K562 (cell line): Measurements from ENCODE around the gene C2CD2L. TPM values are rescaled to one million over a fixed set of nuclear protein-coding genes. Genes with fewer than 3 reads are reported as not detected.

Experiments used
- BRF2 ChIP-seq: IDR thresholded peaks from 3 replicates; pipeline ENCODE4 v1.6.1; 2011; ENCODE audit warnings: borderline replicate concordance, mild to moderate bottlenecking; ENCODE audit not compliant: insufficient read length, insufficient read depth
- CHD4 ChIP-seq: fragments of 200-600 bp; sonication (generic); IDR thresholded peaks from 3 replicates; pipeline ENCODE4 v1.6.1; 2012; ENCODE audit warnings: low read depth, mild to moderate bottlenecking, mixed read lengths, low read length, inconsistent platforms; ENCODE audit not compliant: insufficient read depth, insufficient replicate concordance, poor library complexity, severe bottlenecking
- CTCF ChIP-seq, 3 experiments: IDR thresholded peaks in 2 of 3; conservative IDR thresholded peaks in 1 of 3; 2 replicates each; pipeline ENCODE4 v1.5.1; 2011 to 2012; ENCODE audit warnings: low read length in 3 of 3, mild to moderate bottlenecking in 3 of 3, control low read depth in 2 of 3, improper control_type of control experiment in 1 of 3, inconsistent platforms in 1 of 3, low read depth in 1 of 3, mixed read lengths in 1 of 3, moderate library complexity in 1 of 3; ENCODE audit not compliant: insufficient read depth in 2 of 3
- ESRRB ChIP-seq: fragments of 250-450 bp; sonication (Bioruptor Pico); IDR thresholded peaks from 2 replicates; pipeline ENCODE4 v1.5.0; 2020; ENCODE audit warnings: mild to moderate bottlenecking, moderate library complexity, borderline replicate concordance
- LARP7 ChIP-seq: fragments of 450-650 bp; IDR thresholded peaks from 2 replicates; pipeline ENCODE4 v1.6.1; 2016
- POLR3A ChIP-seq: IDR thresholded peaks from 2 replicates; pipeline ENCODE4 v1.6.1; 2011; ENCODE audit warnings: borderline replicate concordance, mild to moderate bottlenecking, moderate library complexity; ENCODE audit not compliant: insufficient read length, insufficient read depth; ENCODE audit errors: extremely low read depth
- RERE ChIP-seq: sonication (generic); formaldehyde crosslinking; IDR thresholded peaks from 2 replicates; pipeline ENCODE4 v1.8.0; 2023; ENCODE audit warnings: missing genetic modification reagents, mild to moderate bottlenecking, borderline replicate concordance
- RHOXF2B ChIP-seq: fragments of 250-450 bp; sonication (Bioruptor Pico); conservative IDR thresholded peaks from 2 replicates; pipeline ENCODE4 v1.5.1; 2021
- SRF ChIP-seq, 2 experiments: fragments of 250-450, 450-650 bp in 1 of 2; sonication (Bioruptor Pico) in 1 of 2; sonication (generic) in 1 of 2; formaldehyde crosslinking; IDR thresholded peaks; 2 replicates each; pipeline versions ENCODE4 v1.5.0 to v1.5.1; 2020 to 2022; ENCODE audit warnings: mild to moderate bottlenecking in 1 of 2, missing genetic modification reagents in 1 of 2
- TEAD4 ChIP-seq, 2 experiments: sonication (generic) in 1 of 2; formaldehyde crosslinking in 1 of 2; IDR thresholded peaks; 2 replicates each; pipeline versions ENCODE4 v1.6.1 to v1.8.0; 2012 to 2022; ENCODE audit warnings: borderline replicate concordance in 1 of 2, inconsistent platforms in 1 of 2, low read length in 1 of 2, mild to moderate bottlenecking in 1 of 2, missing genetic modification reagents in 1 of 2
- UBTF ChIP-seq, 2 experiments: IDR thresholded peaks; 2 replicates each; pipeline ENCODE4 v1.6.1; 2012; ENCODE audit warnings: improper control_type of control experiment in 2 of 2, low read depth in 2 of 2, low read length in 2 of 2, borderline replicate concordance in 1 of 2
- YY1 ChIP-seq, 3 experiments: IDR thresholded peaks; 2 replicates each; pipeline ENCODE4 v1.6.1; 2011; ENCODE audit warnings: low read length in 2 of 3, mild to moderate bottlenecking in 2 of 3, moderate library complexity in 2 of 3, borderline replicate concordance in 1 of 3, control low read depth in 1 of 3, low read depth in 1 of 3; ENCODE audit not compliant: insufficient read depth in 3 of 3, insufficient replicate concordance in 2 of 3, control insufficient read depth in 1 of 3, insufficient read length in 1 of 3; ENCODE audit errors: extremely low read depth in 1 of 3
- ZNF23 ChIP-seq: fragments of 250-450 bp; sonication (Bioruptor Pico); IDR thresholded peaks from 2 replicates; pipeline ENCODE4 v1.4.0; 2020; ENCODE audit warnings: mild to moderate bottlenecking
- ZNF511 ChIP-seq: sonication (generic); formaldehyde crosslinking; IDR thresholded peaks from 2 replicates; pipeline ENCODE4 v1.8.0; 2022; ENCODE audit warnings: mild to moderate bottlenecking, missing genetic modification reagents
- polyA plus RNA-seq, 8 experiments: library from polyadenylated mRNA; depleted of rRNA in 4 of 8; stranded (reverse) in 5 of 8; unstranded in 3 of 8; fragments of >200 nt; fragmentation: Nextera tagmentation in 2 of 8; fragmentation: Illumina TruSeq in 1 of 8; extraction: Ambion mirVana in 2 of 8; extraction: Trizol in 1 of 8; gene quantifications; 2 replicates each; pipeline versions ENCODE4 v1.2.1 to v1.2.3, GENCODE V29; 2011 to 2014; ENCODE audit warnings: inconsistent platforms in 1 of 8, missing spikeins in 1 of 8
- total RNA-seq, 7 experiments: library from RNA; depleted of rRNA in 6 of 7; stranded (reverse); fragments of >200 nt in 6 of 7; fragmentation: Illumina TruSeq in 2 of 7; extraction: Trizol in 2 of 7; gene quantifications; 2 replicates each; pipeline versions ENCODE4 v1.2.1 to v1.2.3, GENCODE V29; 2011 to 2021; ENCODE audit warnings: low replicate concordance in 1 of 7

C2CD2L gene
- total and polyA plus RNA-seq, 9 of the 15 experiments (the other 6 are each of a cell fraction or from before 2014, with no cell fraction given) = 0.66 to 41.2 (median 14.8) TPM

GRCh38 chr11:119094816-119095065 lies 12.4 kb upstream of the C2CD2L start (continued):
- TF ChIP-seq BRF2 (no peak), RHOXF2B (no peak), ZNF511 (CRISPR knock-in tag) (no peak), LARP7 (0 out of 2 replicates have a peak, but pooled peaks have one; percentile 85), SRF (CRISPR knock-in tag; IDR thresholded peaks at IDR 0.05) (0 out of 4 replicates have a peak, but pooled peaks of 1 of the 2 experiments have one; percentile 92), CHD4 (no peak), TEAD4 (IDR thresholded peaks at IDR 0.05; ENCODE audit: low read length) (no peak), TEAD4 (CRISPR knock-in tag; IDR thresholded peaks at IDR 0.05; ENCODE audit: borderline replicate concordance) (peak; percentile 66; the same call in 1 of the 2 replicates), UBTF (IDR thresholded peaks at IDR 0.05; ENCODE audit: borderline replicate concordance in 1 of 2, low read depth in 2 of 2, low read length in 2 of 2) (peak; percentile 73 to 85; a peak in 1 of 4 replicates), ESRRB (no peak), POLR3A (no peak), CTCF (IDR thresholded peaks at IDR 0.05 in 2 of 3, conservative IDR thresholded peaks at IDR 0.05 in 1 of 3; ENCODE audit: insufficient read depth in 2 of 3, low read depth in 1 of 3, low read length in 3 of 3) (peak; percentile 74 to 88 (median 76)), YY1 (IDR thresholded peaks at IDR 0.05; ENCODE audit: borderline replicate concordance in 1 of 3, control insufficient read depth in 1 of 3, extremely low read depth in 1 of 3, insufficient read depth in 3 of 3, insufficient read length in 1 of 3, insufficient replicate concordance in 2 of 3, low read depth in 1 of 3, low read length in 2 of 3) (peak in 1 of 3 experiments; percentile 8), RERE (CRISPR knock-in tag) (no peak), ZNF23 (no peak)
